IPS-18a (cell line): ENCODE results near the gene RHOXF2.

Experiments used
- H3K27ac ChIP-seq: one replicate; pipeline ENCODE4 v1.5.1; 2013; ENCODE audit warnings: low read length
- H3K27me3 ChIP-seq: one replicate; pipeline ENCODE4 v1.6.1; 2013; ENCODE audit warnings: mild to moderate bottlenecking, low read length; ENCODE audit not compliant: control insufficient read depth, insufficient read depth
- H3K36me3 ChIP-seq: one replicate; pipeline ENCODE4 v1.6.1; 2013; ENCODE audit warnings: low read depth, low read length; ENCODE audit not compliant: control insufficient read depth
- H3K4me1 ChIP-seq: one replicate; pipeline ENCODE4 v1.6.1; 2013; ENCODE audit warnings: low read depth, low read length; ENCODE audit not compliant: control insufficient read depth
- H3K4me3 ChIP-seq: one replicate; pipeline ENCODE4 v1.5.1; 2013; ENCODE audit warnings: low read length
- H3K9ac ChIP-seq: one replicate; pipeline ENCODE4 v1.6.1; 2013; ENCODE audit warnings: mild to moderate bottlenecking, low read length, moderate library complexity
- H3K9me3 ChIP-seq: one replicate; pipeline ENCODE4 v1.6.1; 2013; ENCODE audit warnings: low read depth, low read length; ENCODE audit not compliant: control insufficient read depth

The RHOXF2 gene

DNA sequence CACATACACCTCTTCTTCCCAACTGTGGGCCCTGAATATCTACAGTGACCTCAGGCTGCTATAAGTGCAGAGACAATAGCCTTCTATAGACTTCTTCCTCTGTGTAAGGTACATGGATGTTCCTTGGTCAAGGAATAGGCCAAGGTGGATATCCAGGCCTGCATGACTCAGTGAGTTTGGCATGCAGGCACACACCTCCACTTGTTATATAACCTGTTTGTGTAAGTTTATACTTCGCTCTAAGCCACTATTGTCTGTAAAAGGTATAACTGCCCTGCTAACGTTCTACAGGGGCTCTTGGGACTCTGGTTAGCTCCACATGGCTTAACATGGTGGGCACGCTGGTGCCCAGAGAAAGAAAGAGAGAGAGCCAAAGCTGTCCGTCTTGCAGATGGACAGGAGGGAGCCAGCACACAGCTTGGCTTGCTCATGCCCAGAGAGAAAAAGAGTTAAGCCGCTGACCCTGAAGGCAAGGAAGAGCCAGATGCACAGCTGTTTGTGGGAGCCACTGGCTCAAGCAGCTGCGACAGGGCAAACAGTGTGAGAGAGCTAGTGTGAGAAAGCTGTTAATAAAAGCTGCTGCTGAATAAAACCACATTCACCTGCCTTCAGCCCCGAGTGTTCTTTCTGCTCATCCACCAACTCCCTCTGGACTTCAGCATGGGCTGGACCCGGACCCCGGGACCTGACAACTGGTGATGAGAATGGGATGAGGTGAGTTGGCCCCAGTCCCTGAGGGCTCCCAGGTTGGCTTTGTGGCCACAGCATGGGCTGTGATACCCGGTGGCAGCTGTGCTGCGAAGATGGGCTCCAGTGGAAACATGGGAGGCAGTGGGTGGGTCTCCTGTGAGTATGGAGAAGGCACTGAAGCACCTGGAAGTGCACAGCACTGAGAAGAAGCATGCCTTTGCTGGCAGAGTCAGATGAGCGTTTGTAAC lies 47.7 kb downstream of the RHOXF2 start:
- Histone ChIP-seq H3K4me1 (no peaks in the 10 kb centered on the region), H3K9me3 (peaks cover 11% of the 10 kb centered on the region), H3K36me3 (no peaks in the 10 kb centered on the region), H3K9ac (no peak overlapping the region), H3K27me3 (no peaks in the 10 kb centered on the region), H3K4me3 (no peak overlapping the region), H3K27ac (no peak overlapping the region)

DNA sequence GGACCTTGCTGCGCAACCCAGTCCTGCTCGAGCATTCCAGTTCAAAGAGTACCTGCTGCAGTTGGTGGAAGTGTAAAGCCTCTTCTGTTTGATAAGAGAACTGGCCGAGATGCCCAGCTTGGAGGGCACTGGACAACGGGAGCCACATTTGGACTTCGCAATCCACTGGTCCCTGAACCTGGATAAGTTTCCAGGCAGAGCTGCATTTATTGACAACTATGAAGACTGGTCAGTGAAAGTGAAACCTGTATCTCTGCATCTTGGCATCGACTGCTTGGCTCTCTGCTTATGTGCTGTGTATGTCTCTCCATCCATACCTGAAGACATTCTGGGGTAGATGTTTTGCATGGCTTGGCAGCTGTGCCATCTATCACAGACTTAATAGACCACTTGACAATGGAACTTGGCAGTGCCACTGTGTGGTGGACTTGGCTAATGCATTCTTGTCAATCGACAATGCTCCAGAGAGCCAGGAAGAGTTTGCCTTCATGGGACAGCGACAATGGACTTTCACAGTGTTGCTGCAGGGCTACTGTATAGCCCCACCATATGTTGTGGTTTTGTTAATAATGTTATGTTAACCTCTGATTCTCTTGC lies 48.7 kb downstream of the RHOXF2 start:
- Histone ChIP-seq H3K9me3 (peaks cover 7% of the 10 kb centered on the region), H3K4me1 (no peaks in the 10 kb centered on the region), H3K4me3 (no peak overlapping the region), H3K27ac (no peak overlapping the region), H3K27me3 (no peaks in the 10 kb centered on the region), H3K9ac (no peak overlapping the region), H3K36me3 (no peaks in the 10 kb centered on the region)

DNA sequence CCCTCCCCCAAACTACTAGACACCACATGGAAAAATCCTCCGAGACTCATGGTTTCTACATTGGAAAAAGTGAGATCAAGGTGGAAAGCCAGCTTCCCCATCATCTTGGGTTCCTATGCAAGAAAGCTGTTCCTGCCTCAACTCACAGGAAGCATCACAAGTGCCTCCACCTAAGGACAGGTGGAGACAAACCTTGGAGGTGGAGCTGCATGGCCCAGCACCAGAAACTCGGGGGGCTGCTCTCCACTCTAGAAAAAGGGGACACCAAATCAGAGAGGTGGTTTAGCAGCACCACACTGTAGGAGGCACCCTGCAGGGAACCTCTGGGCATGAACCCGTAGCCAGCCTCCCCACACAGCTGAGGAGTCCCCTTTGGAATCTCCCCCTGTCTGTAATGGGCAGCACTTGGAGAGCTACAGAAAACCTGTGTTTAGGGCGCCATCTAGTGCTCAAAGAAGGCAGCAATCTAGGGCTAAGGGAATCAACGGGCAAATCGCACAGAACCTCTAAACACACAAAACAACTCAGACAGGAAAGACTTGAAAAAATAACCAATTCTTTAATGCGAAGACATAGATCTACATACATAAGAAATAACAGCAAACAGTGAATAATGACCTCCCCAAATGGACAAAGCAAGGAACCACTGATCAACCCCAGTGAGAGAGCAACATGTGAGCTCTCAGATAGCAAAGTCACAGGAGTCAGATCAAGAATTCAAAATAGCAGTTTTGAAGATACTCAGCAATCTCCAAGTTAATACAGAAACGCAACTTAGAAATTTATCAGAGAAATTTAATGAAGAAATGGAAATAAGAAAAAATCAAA lies 55.2 kb downstream of the RHOXF2 start:
- Histone ChIP-seq H3K4me3 (no peak overlapping the region), H3K9me3 (peaks cover 9% of the 10 kb centered on the region), H3K9ac (no peak overlapping the region), H3K36me3 (no peaks in the 10 kb centered on the region), H3K4me1 (no peaks in the 10 kb centered on the region), H3K27ac (no peak overlapping the region), H3K27me3 (no peaks in the 10 kb centered on the region)
